ENCODE results near the gene PABPN1L. TPM values are rescaled to one million over a fixed set of nuclear protein-coding genes. Genes with fewer than 3 reads are reported as not detected.

PABPN1L gene
- total and polyA plus RNA-seq, 9 of the 15 experiments (the other 6 are each of a cell fraction or from before 2014, with no cell fraction given), result 0.11 to 0.32 TPM; not detected in 7

DNA sequence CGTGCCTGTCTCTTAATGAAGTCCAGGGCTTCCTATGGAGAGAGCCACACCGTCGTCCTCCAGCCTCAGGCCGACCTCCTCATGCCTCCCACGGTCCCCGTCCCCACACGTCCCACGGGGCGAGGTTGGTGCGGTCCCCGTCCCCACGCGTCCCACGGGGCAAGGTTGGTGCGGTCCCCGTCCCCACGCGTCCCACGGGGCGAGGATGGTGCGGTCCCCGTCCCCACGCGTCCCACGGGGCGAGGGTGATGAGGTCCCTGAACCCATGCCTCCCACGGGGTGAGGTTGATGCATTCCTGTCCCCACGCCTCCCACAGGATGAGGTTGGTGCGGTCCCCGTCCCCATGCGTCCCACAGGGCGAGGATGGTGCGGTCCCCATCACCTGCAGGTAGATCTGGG, 30.6 kb downstream of the PABPN1L start:
- no peak for FAIRE-seq
- H3K4me2 ChIP-seq (ENCODE audit: insufficient read depth, low read length), result no peak overlapping the region
- H3K27me3 ChIP-seq (ENCODE audit: control insufficient read depth in 2 of 2, insufficient read depth in 2 of 2, low read length in 2 of 2), result no peaks in the 10 kb centered on the region
- ChIA-PET CTCF (ENCODE audit: low intra/inter-chr PET ratio) (no interaction called here), POLR2A (no interaction called here)
- no peak overlapping the region for H2AFZ ChIP-seq (ENCODE audit: low read depth, low read length)
- ATAC-seq, result no peak
- H3K4me3 ChIP-seq, result no peak overlapping the region
- H3K9me1 ChIP-seq (ENCODE audit: control insufficient read depth, insufficient read depth, low read length), result no peaks in the 10 kb centered on the region
- no peaks in the 10 kb centered on the region for H3K79me2 ChIP-seq (ENCODE audit: control insufficient read depth, insufficient read depth, low read length)
- BruUV-seq (replicated peaks), result no TSS peak
- no peak overlapping the region for H3K9ac ChIP-seq (ENCODE audit: insufficient read depth in 1 of 2, low read depth in 2 of 2, low read length in 2 of 2)
- H3K4me1 ChIP-seq (replicated peaks in 1 of 2; ENCODE audit: control insufficient read depth in 2 of 2, insufficient read depth in 2 of 2, low read length in 2 of 2), result peaks cover 0 to 36% of the 10 kb centered on the region in 2 experiments; a peak in 2 of 5 replicates
- no peaks in the 10 kb centered on the region; the same call in 2 of the 3 replicates for H3K36me3 ChIP-seq (ENCODE audit: control insufficient read depth, insufficient read depth, low read length)
- H3K27ac ChIP-seq (ENCODE audit: extremely low read depth, low read depth, low read length), result no peak overlapping the region
- in situ Hi-C loops (cut with MboI) (no loop called here), intact Hi-C loops (cut with micrococcal nuclease) (no loop called here)
- 68% methylated on average over 17 of the region's 33 CpGs for WGBS (ENCODE audit: insufficient coverage, low coverage, missing lambda C conversion rate)
- TF ChIP-seq POLR2G (IDR thresholded peaks at IDR 0.05; ENCODE audit: low read depth, low read length), result peak; percentile 26; the same call in 1 of the 2 replicates
- no peak for TF ChIP-seq XRCC4 (IDR thresholded peaks at IDR 0.05; ENCODE audit: extremely low read depth, insufficient read depth, insufficient read length)
- no peak for TF ChIP-seq MEIS2 (IDR thresholded peaks at IDR 0.05; ENCODE audit: partially characterized antibody)
- no peak for TF ChIP-seq ATF1 (CRISPR knock-in tag; IDR thresholded peaks at IDR 0.05)
- TF ChIP-seq ATF1 (tag; IDR thresholded peaks at IDR 0.05), result no peak
- no peaks in the 10 kb centered on the region for H4K20me1 ChIP-seq (replicated peaks; ENCODE audit: control insufficient read depth, insufficient read depth, low read length)
- no peak for DNase-seq (ENCODE audit: extremely low read depth in 1 of 4, low spot score in 3 of 4)
- H3K9me3 ChIP-seq (replicated peaks; ENCODE audit: control insufficient read depth, insufficient read depth, low read depth, low read length), result no peaks in the 10 kb centered on the region

DNA sequence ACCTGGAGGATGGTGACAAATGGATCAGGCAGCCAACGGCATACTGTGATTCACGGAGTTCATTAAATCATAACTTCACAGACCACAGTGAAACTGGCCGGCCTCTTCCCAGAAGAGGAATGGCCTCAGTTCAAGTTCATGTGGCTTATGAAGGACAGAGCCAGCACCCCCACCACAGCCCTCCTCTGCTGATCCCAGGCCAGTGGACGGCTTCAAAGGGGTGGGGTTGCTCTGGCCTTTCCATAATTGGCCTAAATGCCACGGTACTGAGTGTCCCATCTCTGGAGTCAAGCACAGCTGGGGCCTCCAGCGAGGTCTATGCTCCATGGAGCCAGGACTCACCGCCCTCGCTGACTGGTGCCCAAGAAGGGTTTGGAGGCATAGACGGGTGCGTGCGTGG, 31.1 kb downstream of the PABPN1L start:
- Histone ChIP-seq H3K9me1 (ENCODE audit: control insufficient read depth, insufficient read depth, low read length) (no peaks in the 10 kb centered on the region), H2AFZ (ENCODE audit: low read depth, low read length) (no peak overlapping the region), H3K9me3 (replicated peaks; ENCODE audit: control insufficient read depth, insufficient read depth, low read depth, low read length) (no peaks in the 10 kb centered on the region), H3K27ac (ENCODE audit: extremely low read depth, low read depth, low read length) (no peak overlapping the region), H3K79me2 (ENCODE audit: control insufficient read depth, insufficient read depth, low read length) (no peaks in the 10 kb centered on the region), H3K4me2 (ENCODE audit: insufficient read depth, low read length) (no peak overlapping the region), H3K27me3 (ENCODE audit: control insufficient read depth in 2 of 2, insufficient read depth in 2 of 2, low read length in 2 of 2) (no peaks in the 10 kb centered on the region), H4K20me1 (replicated peaks; ENCODE audit: control insufficient read depth, insufficient read depth, low read length) (no peaks in the 10 kb centered on the region), H3K4me3 (no peak overlapping the region), H3K9ac (ENCODE audit: insufficient read depth in 1 of 2, low read depth in 2 of 2, low read length in 2 of 2) (no peak overlapping the region), H3K4me1 (replicated peaks in 1 of 2; ENCODE audit: control insufficient read depth in 2 of 2, insufficient read depth in 2 of 2, low read length in 2 of 2) (peaks cover 0 to 35% of the 10 kb centered on the region in 2 experiments; a peak in 2 of 5 replicates), H3K36me3 (ENCODE audit: control insufficient read depth, insufficient read depth, low read length) (no peaks in the 10 kb centered on the region; the same call in 2 of the 3 replicates)
- intact Hi-C loops (cut with micrococcal nuclease), result no loop called here
- FAIRE-seq, result no peak
- WGBS (ENCODE audit: insufficient coverage, low coverage, missing lambda C conversion rate), result 61% methylated on average over 7 of the region's 11 CpGs
- ATAC-seq, result no peak
- in situ Hi-C loops (cut with MboI), result no loop called here
- DNase-seq (ENCODE audit: extremely low read depth in 1 of 4, low spot score in 3 of 4), result no peak
- ChIA-PET POLR2A (no interaction called here), CTCF (ENCODE audit: low intra/inter-chr PET ratio) (no interaction called here)
- no TSS peak for BruUV-seq (replicated peaks)
- no peak for TF ChIP-seq ZNF324 (CRISPR knock-in tag; IDR thresholded peaks at IDR 0.05)
- TF ChIP-seq CREM (IDR thresholded peaks at IDR 0.05; ENCODE audit: low read depth), result no peak
- TF ChIP-seq ADNP (tag; IDR thresholded peaks at IDR 0.05), result no peak
- TF ChIP-seq SRF (CRISPR knock-in tag; IDR thresholded peaks at IDR 0.05), result no peak
- no peak for TF ChIP-seq SMAD1 (IDR thresholded peaks at IDR 0.05; ENCODE audit: low read depth, low read length, partially characterized antibody)
- no peak for TF ChIP-seq ZNF699 (CRISPR knock-in tag; IDR thresholded peaks at IDR 0.05; ENCODE audit: insufficient replicate concordance)
- no peak for TF ChIP-seq XRCC5 (IDR thresholded peaks at IDR 0.05; ENCODE audit: low read depth, low read length)
- TF ChIP-seq, protein P1, sequence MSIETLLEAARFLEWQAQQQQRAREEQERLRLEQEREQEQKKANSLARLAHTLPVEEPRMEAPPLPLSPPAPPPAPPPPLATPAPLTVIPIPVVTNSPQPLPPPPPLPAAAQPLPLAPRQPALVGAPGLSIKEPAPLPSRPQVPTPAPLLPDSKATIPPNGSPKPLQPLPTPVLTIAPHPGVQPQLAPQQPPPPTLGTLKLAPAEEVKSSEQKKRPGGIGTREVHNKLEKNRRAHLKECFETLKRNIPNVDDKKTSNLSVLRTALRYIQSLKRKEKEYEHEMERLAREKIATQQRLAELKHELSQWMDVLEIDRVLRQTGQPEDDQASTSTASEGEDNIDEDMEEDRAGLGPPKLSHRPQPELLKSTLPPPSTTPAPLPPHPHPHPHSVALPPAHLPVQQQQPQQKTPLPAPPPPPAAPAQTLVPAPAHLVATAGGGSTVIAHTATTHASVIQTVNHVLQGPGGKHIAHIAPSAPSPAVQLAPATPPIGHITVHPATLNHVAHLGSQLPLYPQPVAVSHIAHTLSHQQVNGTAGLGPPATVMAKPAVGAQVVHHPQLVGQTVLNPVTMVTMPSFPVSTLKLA (conservative IDR thresholded peaks at IDR 0.05), result no peak
- TF ChIP-seq RBFOX2 (IDR thresholded peaks at IDR 0.05; ENCODE audit: low read depth, low read length), result no peak
- TF ChIP-seq SMARCE1 (IDR thresholded peaks at IDR 0.05), result no peak

All from K562 (cell line).